Prostate gland (tissue), 2 donors: ENCODE measurements around the gene MRNIP.

Source experiments
- CTCF ChIP-seq, 4 experiments: fragments of 200-600 bp in 2 of 4; fragments of 450-650 bp in 2 of 4; sonication (generic) in 2 of 4; IDR thresholded peaks; 1 replicate in 3 of 4; 2 replicates in 1 of 4; pipeline ENCODE4 v1.5.1; 2016 to 2019; ENCODE audit warnings: antibody characterized with exemption in 4 of 4, mild to moderate bottlenecking in 2 of 4, moderate library complexity in 2 of 4
- POLR2A ChIP-seq: fragments of 450-650 bp; IDR thresholded peaks from one replicate; pipeline ENCODE4 v1.6.1; 2016; ENCODE audit warnings: antibody characterized with exemption, mild to moderate bottlenecking
- POLR2AphosphoS5 ChIP-seq: sonication (generic); formaldehyde crosslinking; IDR thresholded peaks from one replicate; pipeline ENCODE4 v1.6.1; 2017; ENCODE audit warnings: antibody characterized with exemption

GRCh38 chr5:179816796-179817469 lies 41.7 kb downstream of the MRNIP start:
- TF ChIP-seq POLR2A (peak; percentile 65), POLR2AphosphoS5 (no peak), CTCF (IDR thresholded peaks at IDR 0.05) (peak in 1 of 4 experiments; percentile 11)
